Measurements from ENCODE around the gene BLVRB.

- TF ChIP-seq POLR2AphosphoS5 (IDR thresholded peaks at IDR 0.05; ENCODE audit: low read depth) (no peak), CTCF (conservative IDR thresholded peaks at IDR 0.05; ENCODE audit: low read depth in 2 of 2) (no peak), EZH2 (IDR thresholded peaks at IDR 0.05; ENCODE audit: low read depth, unreplicated experiment) (no peak), ZNF114 (CRISPR knock-in tag; IDR thresholded peaks at IDR 0.05) (no peak)
Observed at GRCh38 chr19:40422748-40423566, 42.6 kb downstream of the BLVRB start.
